OCI-LY7 (cell line): Measurements from ENCODE around the gene BTG2. TPM values are rescaled to one million over a fixed set of nuclear protein-coding genes. Genes with fewer than 3 reads are reported as not detected.

ENCODE experiments used
- BruUV-seq: library from RNA; stranded (reverse); fragments of 400-500 nt; replicated peaks from 2 replicates; lab custom pipeline; 2021; lab: Mats Ljungman, UMichigan
- CTCF ChIA-PET: fragments of 300-600 bp; sonication (Branson Sonifier 250); formaldehyde crosslinking; loops from one replicate; lab custom pipeline; 2022; ENCODE audit warnings: antibody characterized with exemption; ENCODE audit not compliant: unreplicated experiment; lab: Charles Lee
- POLR2A ChIA-PET: fragments of 300-600 bp; sonication (Branson Sonifier 250); formaldehyde crosslinking; loops from one replicate; lab custom pipeline; 2022; ENCODE audit warnings: antibody characterized with exemption; lab: Charles Lee
- DNase-seq: peaks from one replicate; pipeline ENCODE4 v3.0.0-alpha.2; 2015; ENCODE audit warnings: low spot score
- H2AFZ ChIP-seq: fragments of 200-600 bp; sonication (generic), shearing (Covaris generic); 2 replicates; pipeline ENCODE4 v1.6.1; 2014; ENCODE audit warnings: mild to moderate bottlenecking, antibody characterized with exemption, low read length, moderate library complexity
- H3K27ac ChIP-seq: fragments of 200-600 bp; sonication (generic); 2 replicates; pipeline ENCODE4 v1.5.1; 2014; ENCODE audit warnings: mixed run types, low read depth, mild to moderate bottlenecking, moderate library complexity, low read length, inconsistent platforms; ENCODE audit not compliant: poor library complexity, severe bottlenecking
- H3K36me3 ChIP-seq: fragments of 200-600 bp; sonication (generic); 2 replicates; pipeline ENCODE4 v1.6.1; 2014; ENCODE audit warnings: mild to moderate bottlenecking, antibody characterized with exemption, low read length, moderate library complexity, mixed read lengths; ENCODE audit not compliant: insufficient read depth
- H3K4me1 ChIP-seq: fragments of 200-600 bp; sonication (generic); 2 replicates; pipeline ENCODE4 v1.5.1; 2014; ENCODE audit warnings: mild to moderate bottlenecking, low read length; ENCODE audit not compliant: insufficient read depth, poor library complexity, severe bottlenecking
- H3K4me2 ChIP-seq: fragments of 200-600 bp; sonication (generic); 2 replicates; pipeline ENCODE4 v1.6.1; 2014; ENCODE audit warnings: mild to moderate bottlenecking, low read length
- H3K4me3 ChIP-seq: fragments of 200-600 bp; sonication (generic); 2 replicates; pipeline ENCODE4 v1.5.1; 2014; ENCODE audit warnings: mild to moderate bottlenecking, low read depth, low read length; ENCODE audit not compliant: poor library complexity, severe bottlenecking
- H3K79me2 ChIP-seq: fragments of 200-600 bp; sonication (generic); 2 replicates; pipeline ENCODE4 v1.6.1; 2016; ENCODE audit warnings: low read depth, mild to moderate bottlenecking, low read length, moderate library complexity, mixed read lengths; ENCODE audit not compliant: insufficient read depth
- H3K9me2 ChIP-seq: fragments of 200-600 bp; sonication (generic); 2 replicates; pipeline ENCODE4 v1.6.1; 2016; ENCODE audit warnings: mild to moderate bottlenecking, low read length, mixed read lengths; ENCODE audit not compliant: insufficient read depth
- H3K9me3 ChIP-seq: fragments of 200-600 bp; sonication (generic); 2 replicates; pipeline ENCODE4 v1.6.1; 2014; ENCODE audit warnings: mild to moderate bottlenecking, mixed run types, low read length, mixed read lengths
- H4K20me1 ChIP-seq: fragments of 200-600 bp; sonication (generic); 2 replicates; pipeline ENCODE4 v1.6.1; 2014; ENCODE audit warnings: mild to moderate bottlenecking, antibody characterized with exemption, low read length, moderate library complexity, mixed read lengths; ENCODE audit not compliant: insufficient read depth
- EZH2phosphoT487 ChIP-seq: fragments of 200-600 bp; sonication (generic); IDR thresholded peaks from 2 replicates; pipeline ENCODE4 v1.6.1; 2018; ENCODE audit warnings: low read depth, borderline replicate concordance, mild to moderate bottlenecking, mixed run types, antibody characterized with exemption, low read length, moderate library complexity, mixed read lengths
- intact Hi-C: fragments of 100-400 bp; cut with micrococcal nuclease; formaldehyde crosslinking; loops from one replicate; pipeline ENCODE4 v1.10.0; 2022; ENCODE audit not compliant: unreplicated experiment
- total RNA-seq, 2 experiments: library from RNA; depleted of rRNA in 1 of 2; stranded (reverse); fragments of >200 nt in 1 of 2; shearing (Covaris generic) in 1 of 2; gene quantifications; 2 replicates each; pipeline ENCODE4 v1.2.3, GENCODE V29; 2014 to 2022
- TF ChIP-seq, protein P1 (sequence below): fragments of 200-600 bp; sonication (generic); conservative IDR thresholded peaks from 2 replicates; pipeline ENCODE4 v1.5.1; 2014; ENCODE audit warnings: mild to moderate bottlenecking, antibody characterized with exemption, low read length, moderate library complexity, mixed read lengths

BTG2 gene
- total RNA-seq, 2 experiments from 2014 or later, result 99.5 to 156 TPM

DNA sequence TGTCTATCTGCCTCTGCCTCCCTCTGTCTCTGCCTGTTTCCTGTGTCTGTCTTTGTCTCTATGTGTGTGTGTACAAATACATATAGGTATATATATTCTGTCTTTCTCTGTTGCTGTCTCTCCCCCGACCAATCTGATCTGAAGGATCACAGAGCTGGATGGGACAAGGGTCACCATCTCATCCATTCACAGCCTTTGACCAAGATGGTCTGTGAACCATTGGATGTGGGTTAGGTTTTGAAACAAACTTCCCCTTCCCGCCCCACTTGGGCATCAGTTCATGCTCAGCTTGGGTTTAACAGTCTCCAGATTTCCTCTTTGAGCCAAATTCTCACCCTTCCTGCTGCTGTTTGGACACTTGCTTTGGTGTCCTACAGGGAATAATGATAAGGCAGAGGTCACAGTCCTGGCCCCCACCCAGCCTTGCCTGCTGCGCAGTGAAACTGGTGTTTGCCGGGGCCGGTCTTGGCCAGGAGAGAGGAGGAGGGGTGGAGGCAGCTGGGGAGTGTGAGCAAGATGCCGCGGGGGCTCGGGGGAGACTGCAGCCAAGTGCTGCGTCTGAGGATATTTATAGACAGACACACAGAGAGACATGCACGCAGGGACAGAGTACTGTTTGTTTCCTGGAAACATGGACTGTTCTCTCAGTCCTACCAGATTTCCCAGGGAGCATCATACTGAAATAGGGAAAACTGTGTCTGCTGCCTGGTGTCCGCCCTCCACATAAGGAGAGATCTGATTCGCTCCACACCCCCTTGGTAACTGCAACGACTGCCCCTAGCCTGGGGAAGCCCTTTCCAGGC is 27.0 kb upstream of the BTG2 start:
- Histone ChIP-seq H4K20me1 (no peaks in the 10 kb centered on the region), H3K79me2 (peaks cover 5% of the 10 kb centered on the region; the same call in 1 of the 2 replicates), H2AFZ (peak overlapping the region; percentile 47), H3K4me3 (peak overlapping the region; percentile 24), H3K27ac (peak overlapping the region; percentile 67), H3K36me3 (no peaks in the 10 kb centered on the region), H3K4me2 (peak overlapping the region; percentile 67), H3K4me1 (peaks cover 98% of the 10 kb centered on the region), H3K9me2 (no peaks in the 10 kb centered on the region), H3K9me3 (no peaks in the 10 kb centered on the region)
- no TSS peak for BruUV-seq
- ChIA-PET POLR2A (interaction anchor here (2.0 to 23.3 kb wide), 3 partner anchors 30 to 58 kb away, joined by 8 to 458 read pairs (median 77); partner anchors contain the start of gene BTG2), CTCF (interaction anchor here (0.9 to 1.6 kb wide), 4 partner anchors 8 to 46 kb away, joined by 3 to 5 read pairs (median 4); no protein-coding TSS in a partner anchor)
- TF ChIP-seq EZH2phosphoT487, result no peak
- TF ChIP-seq, protein P1, sequence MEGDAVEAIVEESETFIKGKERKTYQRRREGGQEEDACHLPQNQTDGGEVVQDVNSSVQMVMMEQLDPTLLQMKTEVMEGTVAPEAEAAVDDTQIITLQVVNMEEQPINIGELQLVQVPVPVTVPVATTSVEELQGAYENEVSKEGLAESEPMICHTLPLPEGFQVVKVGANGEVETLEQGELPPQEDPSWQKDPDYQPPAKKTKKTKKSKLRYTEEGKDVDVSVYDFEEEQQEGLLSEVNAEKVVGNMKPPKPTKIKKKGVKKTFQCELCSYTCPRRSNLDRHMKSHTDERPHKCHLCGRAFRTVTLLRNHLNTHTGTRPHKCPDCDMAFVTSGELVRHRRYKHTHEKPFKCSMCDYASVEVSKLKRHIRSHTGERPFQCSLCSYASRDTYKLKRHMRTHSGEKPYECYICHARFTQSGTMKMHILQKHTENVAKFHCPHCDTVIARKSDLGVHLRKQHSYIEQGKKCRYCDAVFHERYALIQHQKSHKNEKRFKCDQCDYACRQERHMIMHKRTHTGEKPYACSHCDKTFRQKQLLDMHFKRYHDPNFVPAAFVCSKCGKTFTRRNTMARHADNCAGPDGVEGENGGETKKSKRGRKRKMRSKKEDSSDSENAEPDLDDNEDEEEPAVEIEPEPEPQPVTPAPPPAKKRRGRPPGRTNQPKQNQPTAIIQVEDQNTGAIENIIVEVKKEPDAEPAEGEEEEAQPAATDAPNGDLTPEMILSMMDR, result no peak
- DNase-seq, result peak; percentile 55
- intact Hi-C loops, result no loop called here

GRCh38 chr1:203278885-203279406 is 26.4 kb upstream of the BTG2 start:
- H3K4me2 ChIP-seq, result peak overlapping the region; percentile 67
- peak; percentile 4 for DNase-seq
- H3K36me3 ChIP-seq, result no peaks in the 10 kb centered on the region
- ChIA-PET CTCF (interaction anchor here (0.6 to 1.5 kb wide), 4 partner anchors 9 to 32 kb away, joined by 3 to 5 read pairs (median 3); no protein-coding TSS in a partner anchor), POLR2A (interaction anchor here (0.5 to 23.3 kb wide), 6 partner anchors 29 to 697 kb away, joined by 3 to 458 read pairs (median 8); partner anchors contain the start of gene BTG2)
- H3K4me1 ChIP-seq, result peaks cover 98% of the 10 kb centered on the region
- H3K79me2 ChIP-seq, result no peaks in the 10 kb centered on the region; the same call in 1 of the 2 replicates
- peak overlapping the region; percentile 67 for H3K27ac ChIP-seq
- H3K4me3 ChIP-seq, result peak overlapping the region; percentile 24
- H3K9me3 ChIP-seq, result no peaks in the 10 kb centered on the region
- H3K9me2 ChIP-seq, result no peaks in the 10 kb centered on the region
- TF ChIP-seq EZH2phosphoT487, result no peak
- TF ChIP-seq, protein P1, result no peak
- H2AFZ ChIP-seq, result peak overlapping the region; percentile 47; the same call in 1 of the 2 replicates
- H4K20me1 ChIP-seq, result no peaks in the 10 kb centered on the region
- BruUV-seq, result no TSS peak
- intact Hi-C loops, result no loop called here
